ENCODE results near the gene DENND1A. TPM values are rescaled to one million over a fixed set of nuclear protein-coding genes. Genes with fewer than 3 reads are reported as not detected.

The DENND1A gene
- total RNA-seq, 2 experiments from 2014 or later: 21.9 to 23.3 TPM

DNA sequence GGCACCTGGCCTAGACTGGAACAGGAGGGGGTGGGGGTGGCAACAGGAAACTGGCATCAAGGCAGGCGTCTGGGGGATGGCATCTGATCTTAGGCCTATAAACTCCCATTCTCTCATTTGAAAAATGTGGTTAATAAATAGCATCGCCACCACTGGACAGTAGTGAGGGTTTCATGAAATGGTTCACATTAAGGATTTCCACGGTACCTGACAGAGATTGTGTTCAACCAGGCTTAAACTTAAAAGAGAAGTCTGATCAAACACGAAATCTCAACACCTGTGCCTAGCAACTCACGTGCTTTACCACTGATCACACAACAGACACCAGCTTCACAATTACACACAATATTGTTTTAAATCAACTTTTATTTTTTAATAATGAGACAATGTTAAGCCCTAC is 3.0 kb downstream of the DENND1A start:
- Mint-ChIP-seq H3K27ac (no peak overlapping the region), H3K36me3 (ENCODE audit: low read depth) (peaks cover 11% of the 10 kb centered on the region), H3K9me3 (peaks cover 8% of the 10 kb centered on the region), H3K27me3 (no peaks in the 10 kb centered on the region), H3K4me1 (ENCODE audit: low read depth) (peaks cover 42% of the 10 kb centered on the region), H3K4me3 (no peak overlapping the region)
- no peak for ATAC-seq
- TF ChIP-seq, protein P1, sequence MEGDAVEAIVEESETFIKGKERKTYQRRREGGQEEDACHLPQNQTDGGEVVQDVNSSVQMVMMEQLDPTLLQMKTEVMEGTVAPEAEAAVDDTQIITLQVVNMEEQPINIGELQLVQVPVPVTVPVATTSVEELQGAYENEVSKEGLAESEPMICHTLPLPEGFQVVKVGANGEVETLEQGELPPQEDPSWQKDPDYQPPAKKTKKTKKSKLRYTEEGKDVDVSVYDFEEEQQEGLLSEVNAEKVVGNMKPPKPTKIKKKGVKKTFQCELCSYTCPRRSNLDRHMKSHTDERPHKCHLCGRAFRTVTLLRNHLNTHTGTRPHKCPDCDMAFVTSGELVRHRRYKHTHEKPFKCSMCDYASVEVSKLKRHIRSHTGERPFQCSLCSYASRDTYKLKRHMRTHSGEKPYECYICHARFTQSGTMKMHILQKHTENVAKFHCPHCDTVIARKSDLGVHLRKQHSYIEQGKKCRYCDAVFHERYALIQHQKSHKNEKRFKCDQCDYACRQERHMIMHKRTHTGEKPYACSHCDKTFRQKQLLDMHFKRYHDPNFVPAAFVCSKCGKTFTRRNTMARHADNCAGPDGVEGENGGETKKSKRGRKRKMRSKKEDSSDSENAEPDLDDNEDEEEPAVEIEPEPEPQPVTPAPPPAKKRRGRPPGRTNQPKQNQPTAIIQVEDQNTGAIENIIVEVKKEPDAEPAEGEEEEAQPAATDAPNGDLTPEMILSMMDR (IDR thresholded peaks at IDR 0.05): no peak
- no peak for DNase-seq
- ChIA-PET POLR2A (interaction anchor here (1.4 kb wide), 1 partner anchor 114 kb away, joined by 3 read pairs; no protein-coding TSS in a partner anchor), CTCF (no interaction called here)
- intact Hi-C loops (cut with micrococcal nuclease): no loop called here

DNA sequence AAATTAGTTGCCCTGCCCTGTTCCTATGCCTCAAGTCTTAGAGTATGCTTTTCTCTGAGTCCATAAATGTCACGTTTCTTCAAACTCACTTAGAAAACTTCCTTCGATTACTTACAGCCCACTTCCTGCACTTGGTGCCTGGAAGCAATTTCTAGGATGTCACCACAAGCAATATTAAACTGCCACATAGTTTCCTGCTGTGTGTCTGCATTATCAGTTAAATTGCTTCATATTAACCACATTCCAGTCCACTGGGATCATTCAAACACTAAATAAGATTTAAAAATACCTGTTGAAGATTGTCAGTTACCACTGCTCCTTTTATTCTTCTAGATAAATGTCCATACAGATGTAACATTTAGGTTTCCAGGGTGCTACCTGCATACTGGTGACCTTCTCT is 4.1 kb downstream of the DENND1A start:
- no peak overlapping the region for H3K4me3 Mint-ChIP-seq
- ATAC-seq (no peak), DNase-seq (no peak)
- no peaks in the 10 kb centered on the region for H3K27me3 Mint-ChIP-seq
- peaks cover 8% of the 10 kb centered on the region for H3K9me3 Mint-ChIP-seq
- peaks cover 45% of the 10 kb centered on the region for H3K4me1 Mint-ChIP-seq (ENCODE audit: low read depth)
- TF ChIP-seq, protein P1 (IDR thresholded peaks at IDR 0.05): no peak
- intact Hi-C loops (cut with micrococcal nuclease): no loop called here
- no peak overlapping the region for H3K27ac Mint-ChIP-seq
- H3K36me3 Mint-ChIP-seq (ENCODE audit: low read depth): peaks cover 11% of the 10 kb centered on the region
- CTCF ChIA-PET: no interaction called here
- POLR2A ChIA-PET: no interaction called here

DNA sequence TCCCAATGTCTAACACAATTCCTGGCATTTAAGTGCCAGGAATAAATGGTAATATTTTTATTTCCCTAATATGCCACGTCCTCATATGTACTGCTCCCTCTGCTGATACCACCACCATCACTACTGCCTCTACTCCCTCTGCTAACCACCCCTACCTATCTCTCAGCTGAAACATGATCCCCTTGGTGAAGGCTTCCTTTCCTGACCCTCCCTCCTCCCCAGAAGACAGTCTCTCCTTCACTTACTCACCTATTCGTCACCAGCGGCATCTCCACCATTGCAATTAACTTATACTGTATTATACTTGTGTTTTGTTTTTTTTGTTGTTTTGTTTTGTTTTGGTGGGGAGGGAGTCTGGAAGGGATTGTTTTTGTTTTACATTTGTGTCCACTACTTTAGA is 4.8 kb downstream of the DENND1A start:
- POLR2A ChIA-PET: no interaction called here
- TF ChIP-seq, protein P1 (IDR thresholded peaks at IDR 0.05): no peak
- intact Hi-C loops (cut with micrococcal nuclease): no loop called here
- H3K36me3 Mint-ChIP-seq (ENCODE audit: low read depth): peaks cover 11% of the 10 kb centered on the region
- CTCF ChIA-PET: no interaction called here
- DNase-seq (no peak), ATAC-seq (no peak)
- no peak overlapping the region for H3K4me3 Mint-ChIP-seq
- H3K27ac Mint-ChIP-seq: no peak overlapping the region
- peaks cover 40% of the 10 kb centered on the region for H3K4me1 Mint-ChIP-seq (ENCODE audit: low read depth)
- H3K27me3 Mint-ChIP-seq: no peaks in the 10 kb centered on the region
- peaks cover 8% of the 10 kb centered on the region for H3K9me3 Mint-ChIP-seq

DNA sequence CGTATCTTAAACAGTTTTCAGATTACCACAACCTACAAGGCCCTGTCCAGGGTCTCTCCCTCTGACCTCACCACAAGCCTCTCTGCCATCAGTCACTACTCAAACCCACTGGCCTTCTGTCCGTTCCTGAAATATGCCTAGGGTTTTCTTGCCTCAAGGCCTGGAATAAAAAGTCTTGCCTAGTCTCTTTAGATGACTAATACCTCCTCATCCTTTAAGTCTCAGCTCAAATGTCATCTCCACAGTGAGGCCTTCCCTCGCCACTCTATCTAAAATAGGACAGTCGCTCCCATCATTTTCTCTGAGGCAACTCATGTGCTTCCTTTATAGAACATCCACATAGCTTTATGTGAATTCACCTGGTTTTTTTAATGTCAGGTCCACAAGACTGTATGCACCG is 5.2 kb downstream of the DENND1A start:
- POLR2A ChIA-PET: no interaction called here
- no peaks in the 10 kb centered on the region for H3K27me3 Mint-ChIP-seq
- CTCF ChIA-PET: no interaction called here
- peaks cover 8% of the 10 kb centered on the region for H3K9me3 Mint-ChIP-seq
- no peak overlapping the region for H3K27ac Mint-ChIP-seq
- TF ChIP-seq, protein P1 (IDR thresholded peaks at IDR 0.05): no peak
- no peak overlapping the region for H3K4me3 Mint-ChIP-seq
- ATAC-seq (no peak), DNase-seq (no peak)
- peaks cover 40% of the 10 kb centered on the region for H3K4me1 Mint-ChIP-seq (ENCODE audit: low read depth)
- peaks cover 11% of the 10 kb centered on the region for H3K36me3 Mint-ChIP-seq (ENCODE audit: low read depth)
- intact Hi-C loops (cut with micrococcal nuclease): no loop called here

DNA sequence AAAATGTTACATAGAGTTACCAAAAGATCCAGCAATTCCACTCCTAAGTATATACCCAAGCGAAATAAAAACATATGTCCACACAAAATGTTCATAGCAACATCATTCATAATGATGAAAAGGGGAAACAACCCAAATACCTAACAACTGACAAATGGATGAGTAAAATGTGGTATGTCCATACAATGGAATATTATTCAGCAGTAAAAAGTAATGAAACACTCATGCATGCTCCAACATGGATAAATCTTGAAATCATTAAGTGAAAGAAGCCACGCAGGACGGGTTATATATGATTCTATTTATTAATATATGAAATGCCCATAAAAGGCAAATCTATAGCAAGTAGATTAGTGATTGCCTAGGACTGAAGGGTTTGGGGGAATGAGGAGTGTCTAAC is 6.0 kb downstream of the DENND1A start:
- ChIA-PET CTCF (no interaction called here), POLR2A (no interaction called here)
- DNase-seq (no peak), ATAC-seq (no peak)
- H3K4me3 Mint-ChIP-seq: no peak overlapping the region
- H3K9me3 Mint-ChIP-seq: peaks cover 8% of the 10 kb centered on the region
- TF ChIP-seq, protein P1 (IDR thresholded peaks at IDR 0.05): no peak
- no peaks in the 10 kb centered on the region for H3K27me3 Mint-ChIP-seq
- H3K4me1 Mint-ChIP-seq (ENCODE audit: low read depth): peaks cover 38% of the 10 kb centered on the region
- no peak overlapping the region for H3K27ac Mint-ChIP-seq
- H3K36me3 Mint-ChIP-seq (ENCODE audit: low read depth): peaks cover 11% of the 10 kb centered on the region
- intact Hi-C loops (cut with micrococcal nuclease): no loop called here

All from activated CD8-positive, alpha-beta T cell treated with anti-CD3 and anti-CD28 coated beads for 36 hours (primary cell).